PC-3 (cell line): ENCODE data around the gene IRX4. TPM values are rescaled to one million over a fixed set of nuclear protein-coding genes. Genes with fewer than 3 reads are reported as not detected.

Experiments used
- ATAC-seq: fragments of 200-7000 bp; cut with Tn5 transposase; 2 replicates; pipeline ENCODE4 v1.9.1; 2020; ENCODE audit warnings: mild to moderate bottlenecking, moderate library complexity
- BruUV-seq: library from RNA; stranded (reverse); fragments of 400-500 nt; replicated peaks from 2 replicates; lab custom pipeline; 2021; lab: Mats Ljungman, UMichigan
- CTCF ChIA-PET: fragments of 300-600 bp; sonication (Branson Sonifier 250); formaldehyde crosslinking; loops from one replicate; lab custom pipeline; 2022; ENCODE audit warnings: antibody characterized with exemption; lab: Charles Lee
- POLR2A ChIA-PET: fragments of 300-600 bp; sonication (Branson Sonifier 250); formaldehyde crosslinking; loops from one replicate; lab custom pipeline; 2022; ENCODE audit warnings: antibody characterized with exemption; ENCODE audit not compliant: unreplicated experiment; lab: Charles Lee
- DNase-seq: peaks from one replicate; pipeline ENCODE4 v3.0.0-alpha.2; 2015
- H2AFZ ChIP-seq: fragments of 300-600 bp; sonication (generic); 2 replicates; pipeline ENCODE4 v1.6.0; 2016; ENCODE audit warnings: antibody characterized with exemption, low read length
- H3F3A ChIP-seq: fragments of 300-600 bp; sonication (generic); one replicate; pipeline ENCODE4 v1.6.0; 2017; ENCODE audit warnings: antibody characterized with exemption, low read length, control low read depth, mild to moderate bottlenecking; ENCODE audit not compliant: unreplicated experiment
- H3K27ac ChIP-seq: fragments of 300-600 bp; sonication (generic); 2 replicates; pipeline ENCODE4 v1.5.1; 2016; ENCODE audit warnings: mild to moderate bottlenecking, low read length
- H3K27me3 ChIP-seq: fragments of 300-600 bp; sonication (generic); 2 replicates; pipeline ENCODE4 v1.6.1; 2016; ENCODE audit warnings: low read length, mixed read lengths
- H3K36me3 ChIP-seq: fragments of 300-600 bp; sonication (generic); 2 replicates; pipeline ENCODE4 v1.6.1; 2016; ENCODE audit warnings: low read depth, mixed run types, low read length, mixed read lengths
- H3K4me1 ChIP-seq: fragments of 300-600 bp; sonication (generic); 2 replicates; pipeline ENCODE4 v1.5.1; 2016; ENCODE audit warnings: low read length; ENCODE audit not compliant: insufficient read depth
- H3K4me2 ChIP-seq: fragments of 300-600 bp; sonication (generic); 2 replicates; pipeline ENCODE4 v1.6.0; 2016; ENCODE audit warnings: low read length
- H3K4me3 ChIP-seq: fragments of 300-600 bp; sonication (generic); 2 replicates; pipeline ENCODE4 v1.5.1; 2016; ENCODE audit warnings: mild to moderate bottlenecking, low read length, mixed read lengths
- H3K79me2 ChIP-seq: fragments of 300-600 bp; sonication (generic); 2 replicates; pipeline ENCODE4 v1.6.1; 2017; ENCODE audit warnings: low read length, mixed read lengths
- H3K9ac ChIP-seq: fragments of 300-600 bp; sonication (generic); 2 replicates; pipeline ENCODE4 v1.6.0; 2016; ENCODE audit warnings: mild to moderate bottlenecking, low read length
- H3K9me2 ChIP-seq: fragments of 300-600 bp; sonication (generic); replicated peaks from 2 replicates; pipeline ENCODE4 v1.6.1; 2016; ENCODE audit warnings: mixed run types, low read length, mixed read lengths
- H3K9me3 ChIP-seq: fragments of 300-600 bp; sonication (generic); 2 replicates; pipeline ENCODE4 v1.6.1; 2016; ENCODE audit warnings: low read length, mixed read lengths
- H4K20me1 ChIP-seq: fragments of 300-600 bp; sonication (generic); 2 replicates; pipeline ENCODE4 v1.6.1; 2016; ENCODE audit warnings: low read length, mixed read lengths
- EZH2 ChIP-seq: fragments of 300-600 bp; sonication (generic); IDR thresholded peaks from one replicate; pipeline ENCODE4 v1.6.1; 2017; ENCODE audit warnings: antibody characterized with exemption, mild to moderate bottlenecking, low read length; ENCODE audit not compliant: unreplicated experiment
- EZH2phosphoT487 ChIP-seq: fragments of 300-600 bp; sonication (generic); IDR thresholded peaks from 2 replicates; pipeline ENCODE4 v1.6.1; 2018; ENCODE audit warnings: mild to moderate bottlenecking, antibody characterized with exemption, low read length, borderline replicate concordance
- intact Hi-C: fragments of 100-400 bp; cut with micrococcal nuclease; formaldehyde crosslinking; loops from 2 replicates; pipeline ENCODE4 v1.9.0; 2023
- total RNA-seq: library from RNA; depleted of rRNA; stranded (reverse); fragments of >200 nt; gene quantifications from 2 replicates; pipeline ENCODE4 v1.2.3, GENCODE V29; 2014
- TF ChIP-seq, protein P1 (sequence below): fragments of 300-600 bp; sonication (generic); conservative IDR thresholded peaks from 2 replicates; pipeline ENCODE4 v1.5.1; 2017; ENCODE audit warnings: antibody characterized with exemption, low read depth, mild to moderate bottlenecking, low read length

IRX4 gene
- total RNA-seq, 1 experiment from 2014 or later, result not detected

DNA sequence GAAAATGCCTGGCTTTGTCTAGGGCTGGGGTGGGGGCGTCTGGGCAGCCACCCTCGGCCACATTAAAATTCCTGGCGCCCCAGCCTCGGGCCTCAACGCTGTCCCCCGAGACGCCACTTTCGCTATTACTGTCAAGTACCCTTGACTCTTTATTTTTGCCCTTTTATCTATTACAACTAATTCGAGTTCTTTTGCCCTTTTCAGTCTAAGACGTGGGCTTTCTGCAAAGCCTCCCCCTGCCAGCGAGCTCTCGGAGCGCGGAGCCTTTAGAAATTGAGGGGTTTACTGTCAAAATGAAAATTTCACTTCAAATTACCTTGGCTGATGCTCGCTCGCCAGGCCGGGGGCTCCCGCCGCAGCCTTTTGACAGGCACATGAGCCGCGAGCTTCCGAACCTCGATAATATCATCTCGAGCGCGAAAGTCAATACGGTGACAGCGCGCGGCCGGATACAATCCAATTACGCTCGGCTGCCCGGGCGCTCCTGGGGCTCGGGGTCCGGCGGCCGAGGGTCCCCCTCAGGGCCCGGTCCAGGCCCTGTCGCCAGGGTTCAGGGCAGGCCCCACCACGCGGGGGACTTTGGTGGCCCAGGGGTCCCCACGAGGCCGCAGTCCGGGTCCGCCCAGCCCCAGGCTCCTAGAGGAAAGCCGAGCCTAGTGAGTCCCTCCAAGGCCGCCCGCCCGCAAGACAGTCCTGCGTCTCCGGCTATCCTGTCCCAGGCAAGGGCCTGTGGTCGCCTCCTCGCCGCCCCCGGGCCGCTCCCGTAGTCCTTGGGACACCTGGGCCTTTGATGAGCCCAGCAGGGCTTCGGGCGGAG lies 6.7 kb downstream of the IRX4 start:
- POLR2A ChIA-PET, result no interaction called here
- no peaks in the 10 kb centered on the region for H3K4me1 ChIP-seq
- H3K9ac ChIP-seq, result no peak overlapping the region
- H3K27ac ChIP-seq, result no peak overlapping the region
- H3K4me2 ChIP-seq, result no peak overlapping the region
- CTCF ChIA-PET, result no interaction called here
- DNase-seq (no peak), ATAC-seq (no peak)
- no TSS peak for BruUV-seq
- H3K27me3 ChIP-seq, result no peaks in the 10 kb centered on the region; the same call in 1 of the 2 replicates
- intact Hi-C loops, result no loop called here
- H3K36me3 ChIP-seq, result no peaks in the 10 kb centered on the region
- no peaks in the 10 kb centered on the region for H3K9me3 ChIP-seq
- no peak for TF ChIP-seq EZH2phosphoT487
- TF ChIP-seq EZH2, result no peak
- TF ChIP-seq, protein P1, sequence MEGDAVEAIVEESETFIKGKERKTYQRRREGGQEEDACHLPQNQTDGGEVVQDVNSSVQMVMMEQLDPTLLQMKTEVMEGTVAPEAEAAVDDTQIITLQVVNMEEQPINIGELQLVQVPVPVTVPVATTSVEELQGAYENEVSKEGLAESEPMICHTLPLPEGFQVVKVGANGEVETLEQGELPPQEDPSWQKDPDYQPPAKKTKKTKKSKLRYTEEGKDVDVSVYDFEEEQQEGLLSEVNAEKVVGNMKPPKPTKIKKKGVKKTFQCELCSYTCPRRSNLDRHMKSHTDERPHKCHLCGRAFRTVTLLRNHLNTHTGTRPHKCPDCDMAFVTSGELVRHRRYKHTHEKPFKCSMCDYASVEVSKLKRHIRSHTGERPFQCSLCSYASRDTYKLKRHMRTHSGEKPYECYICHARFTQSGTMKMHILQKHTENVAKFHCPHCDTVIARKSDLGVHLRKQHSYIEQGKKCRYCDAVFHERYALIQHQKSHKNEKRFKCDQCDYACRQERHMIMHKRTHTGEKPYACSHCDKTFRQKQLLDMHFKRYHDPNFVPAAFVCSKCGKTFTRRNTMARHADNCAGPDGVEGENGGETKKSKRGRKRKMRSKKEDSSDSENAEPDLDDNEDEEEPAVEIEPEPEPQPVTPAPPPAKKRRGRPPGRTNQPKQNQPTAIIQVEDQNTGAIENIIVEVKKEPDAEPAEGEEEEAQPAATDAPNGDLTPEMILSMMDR, result no peak
- H2AFZ ChIP-seq, result no peak overlapping the region
- no peaks in the 10 kb centered on the region for H4K20me1 ChIP-seq
- H3K4me3 ChIP-seq, result no peak overlapping the region
- no peaks in the 10 kb centered on the region for H3K79me2 ChIP-seq
- no peaks in the 10 kb centered on the region for H3F3A ChIP-seq
- H3K9me2 ChIP-seq, result no peaks in the 10 kb centered on the region

GRCh38 chr5:1875281-1875842 lies 7.4 kb downstream of the IRX4 start:
- CTCF ChIA-PET, result no interaction called here

More at GRCh38 chr5:1875281-1875842, 7.4 kb downstream of the IRX4 start:
- intact Hi-C loops, result no loop called here
- DNase-seq (no peak), ATAC-seq (no peak)
- no TSS peak for BruUV-seq
- H3K4me2 ChIP-seq, result no peak overlapping the region
- no peaks in the 10 kb centered on the region for H3K9me3 ChIP-seq
- H3K79me2 ChIP-seq, result no peaks in the 10 kb centered on the region
- no peak overlapping the region for H3K9ac ChIP-seq
- no peaks in the 10 kb centered on the region for H3K4me1 ChIP-seq
- H3K27me3 ChIP-seq, result no peaks in the 10 kb centered on the region; the same call in 1 of the 2 replicates
- no peak overlapping the region for H3K27ac ChIP-seq
- POLR2A ChIA-PET, result no interaction called here
- H3F3A ChIP-seq, result no peaks in the 10 kb centered on the region
- H3K4me3 ChIP-seq, result no peak overlapping the region
- TF ChIP-seq, protein P1, result no peak
- no peak for TF ChIP-seq EZH2phosphoT487
- no peak for TF ChIP-seq EZH2
- H2AFZ ChIP-seq, result no peak overlapping the region
- H3K36me3 ChIP-seq, result no peaks in the 10 kb centered on the region
- H4K20me1 ChIP-seq, result no peaks in the 10 kb centered on the region
- H3K9me2 ChIP-seq, result no peaks in the 10 kb centered on the region
